HG03378 (cell line): ENCODE results near the gene SMG7.

Experiments used
- ATAC-seq: cut with Tn5 transposase; IDR thresholded peaks from one replicate; pipeline ENCODE4 v1.9.1; 2021; ENCODE audit warnings: mild to moderate bottlenecking, moderate library complexity; ENCODE audit not compliant: unreplicated experiment

Gene SMG7

GRCh38 chr1:183466781-183467180 lies 5.5 kb upstream of the SMG7 start:
- no peak for ATAC-seq

- ATAC-seq: no peak
Observed at GRCh38 chr1:183467687-183468086, 4.6 kb upstream of the SMG7 start.

GRCh38 chr1:183470147-183470960 lies 1.9 kb upstream of the SMG7 start:
- ATAC-seq: peak; percentile 41

- peak; percentile 25 for ATAC-seq
Observed at GRCh38 chr1:183470961-183471742, 1.1 kb upstream of the SMG7 start.

GRCh38 chr1:183471743-183472487 lies 384 bp upstream of the SMG7 start:
- peak; percentile 50 for ATAC-seq

- no peak for ATAC-seq
Observed at GRCh38 chr1:183473217-183473536, 878 bp downstream of the SMG7 start.

GRCh38 chr1:183476081-183476480 lies 3.8 kb downstream of the SMG7 start:
- no peak for ATAC-seq

GRCh38 chr1:183477986-183478781 lies 5.9 kb downstream of the SMG7 start:
- peak; percentile 50 for ATAC-seq

- ATAC-seq: peak; percentile 58
Observed at GRCh38 chr1:183480971-183481441, 8.7 kb downstream of the SMG7 start.

GRCh38 chr1:183483224-183483623 lies 10.9 kb downstream of the SMG7 start:
- ATAC-seq: no peak

GRCh38 chr1:183484254-183484653 lies 12.0 kb downstream of the SMG7 start:
- no peak for ATAC-seq

GRCh38 chr1:183484851-183485250 lies 12.6 kb downstream of the SMG7 start:
- ATAC-seq: no peak

- no peak for ATAC-seq
Observed at GRCh38 chr1:183487674-183488442, 15.6 kb downstream of the SMG7 start.

GRCh38 chr1:183490932-183491331 lies 18.6 kb downstream of the SMG7 start:
- no peak for ATAC-seq

GRCh38 chr1:183493540-183494245 lies 21.4 kb downstream of the SMG7 start:
- ATAC-seq: no peak

- no peak for ATAC-seq
Observed at GRCh38 chr1:183495420-183495819, 23.1 kb downstream of the SMG7 start.

- ATAC-seq: no peak
Observed at GRCh38 chr1:183497218-183497617, 24.9 kb downstream of the SMG7 start.

- no peak for ATAC-seq
Observed at GRCh38 chr1:183498342-183498991, 26.2 kb downstream of the SMG7 start.
